MCF 10A (cell line): Measurements from ENCODE around the gene TNFRSF4. TPM values are rescaled to one million over a fixed set of nuclear protein-coding genes. Genes with fewer than 3 reads are reported as not detected.

Source experiments
- BruUV-seq: library from RNA; stranded (reverse); fragments of 400-500 nt; replicated peaks from 2 replicates; lab custom pipeline; 2021; lab: Mats Ljungman, UMichigan
- CTCF ChIA-PET: fragments of 300-600 bp; sonication (Branson Sonifier 250); formaldehyde crosslinking; extraction: SDS; loops from one replicate; lab custom pipeline; 2021; ENCODE audit warnings: antibody characterized with exemption, inconsistent platforms; lab: Yijun Ruan, JAX
- POLR2A ChIA-PET: fragments of 300-600, 350-650 bp; sonication (Branson Sonifier 250); formaldehyde crosslinking; extraction: SDS; loops from one replicate; lab custom pipeline; 2020; ENCODE audit warnings: antibody characterized with exemption, inconsistent platforms; lab: Yijun Ruan, JAX
- DNase-seq: peaks from one replicate; pipeline ENCODE4 v3.0.0-alpha.2; 2018; ENCODE audit not compliant: unreplicated experiment
- H3K27ac Mint-ChIP-seq: one replicate; pipeline ENCODE4 v1.8.0; 2022; ENCODE audit warnings: mild to moderate bottlenecking, low read depth, mixed read lengths; ENCODE audit not compliant: unreplicated experiment
- H3K27me3 Mint-ChIP-seq: one replicate; pipeline ENCODE4 v1.8.0; 2022; ENCODE audit warnings: mixed read lengths; ENCODE audit not compliant: insufficient read depth, unreplicated experiment
- H3K36me3 Mint-ChIP-seq: one replicate; pipeline ENCODE4 v1.8.0; 2022; ENCODE audit warnings: mild to moderate bottlenecking, moderate library complexity, mixed read lengths; ENCODE audit not compliant: insufficient read depth, unreplicated experiment
- H3K4me1 Mint-ChIP-seq: one replicate; pipeline ENCODE4 v1.8.0; 2022; ENCODE audit warnings: mixed read lengths; ENCODE audit not compliant: insufficient read depth, unreplicated experiment
- H3K4me3 Mint-ChIP-seq: one replicate; pipeline ENCODE4 v1.8.0; 2022; ENCODE audit warnings: mild to moderate bottlenecking, moderate library complexity, mixed read lengths; ENCODE audit not compliant: unreplicated experiment
- H3K9me3 Mint-ChIP-seq: one replicate; pipeline ENCODE4 v1.8.0; 2022; ENCODE audit warnings: mixed read lengths; ENCODE audit not compliant: unreplicated experiment
- CTCF ChIP-seq: fragments of 200-600 bp; IDR thresholded peaks from one replicate; pipeline ENCODE4 v1.8.0; 2022; ENCODE audit warnings: antibody characterized with exemption, mild to moderate bottlenecking; ENCODE audit not compliant: unreplicated experiment
- intact Hi-C: fragments of 100-400 bp; cut with micrococcal nuclease; formaldehyde crosslinking; loops from 2 replicates; pipeline ENCODE4 v1.14.1; 2022
- total RNA-seq: library from RNA; stranded (reverse); gene quantifications from 2 replicates; pipeline ENCODE4 v1.2.3, GENCODE V29; 2022

The TNFRSF4 gene
- total RNA-seq, 1 experiment from 2014 or later, result not detected

DNA sequence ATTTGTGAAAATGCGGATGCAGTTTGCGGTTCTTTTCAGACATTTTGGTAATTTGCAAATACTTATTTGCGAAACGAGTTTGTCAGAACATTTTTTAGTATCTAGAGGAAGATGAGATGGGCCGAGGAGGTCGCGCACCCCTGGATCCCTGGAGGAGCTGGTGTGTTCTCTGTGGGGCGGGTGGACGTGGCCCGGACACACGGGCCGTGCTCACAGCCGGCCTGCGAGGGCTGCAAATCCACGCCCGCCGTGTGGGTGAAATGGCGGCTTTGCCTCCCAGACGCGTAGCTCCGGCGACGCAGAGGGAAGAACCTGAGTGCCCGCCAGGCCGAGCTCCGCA is 49.6 kb downstream of the TNFRSF4 start:
- Mint-ChIP-seq H3K4me1 (no peaks in the 10 kb centered on the region), H3K27me3 (no peaks in the 10 kb centered on the region), H3K36me3 (no peaks in the 10 kb centered on the region), H3K9me3 (no peaks in the 10 kb centered on the region), H3K27ac (no peak overlapping the region), H3K4me3 (no peak overlapping the region)
- ChIA-PET CTCF (interaction anchor here (1.2 kb wide), 1 partner anchor 42 kb away, joined by 5 read pairs; no protein-coding TSS in a partner anchor), POLR2A (no interaction called here)
- no TSS peak for BruUV-seq
- no peak for TF ChIP-seq CTCF
- intact Hi-C loops, result no loop called here
- no peak for DNase-seq

- Mint-ChIP-seq H3K27me3 (no peaks in the 10 kb centered on the region), H3K27ac (no peak overlapping the region), H3K4me1 (no peaks in the 10 kb centered on the region), H3K4me3 (no peak overlapping the region), H3K9me3 (no peaks in the 10 kb centered on the region), H3K36me3 (no peaks in the 10 kb centered on the region)
- intact Hi-C loops, result no loop called here
- no TSS peak for BruUV-seq
- no peak for DNase-seq
- no peak for TF ChIP-seq CTCF
- CTCF ChIA-PET, result interaction anchor here (1.2 kb wide), 1 partner anchor 41 kb away, joined by 5 read pairs; no protein-coding TSS in a partner anchor
- POLR2A ChIA-PET, result no interaction called here
These were observed 50.3 kb downstream of the TNFRSF4 start for GRCh38 chr1:1163538-1164070.

GRCh38 chr1:1162597-1163537 is 51.1 kb downstream of the TNFRSF4 start:
- intact Hi-C loops, result no loop called here
- Mint-ChIP-seq H3K27ac (no peak overlapping the region), H3K27me3 (no peaks in the 10 kb centered on the region), H3K4me3 (no peak overlapping the region), H3K9me3 (no peaks in the 10 kb centered on the region), H3K36me3 (no peaks in the 10 kb centered on the region), H3K4me1 (no peaks in the 10 kb centered on the region)
- BruUV-seq, result no TSS peak
- DNase-seq, result peak; percentile 16
- no peak for TF ChIP-seq CTCF
- ChIA-PET CTCF (no interaction called here), POLR2A (no interaction called here)

DNA sequence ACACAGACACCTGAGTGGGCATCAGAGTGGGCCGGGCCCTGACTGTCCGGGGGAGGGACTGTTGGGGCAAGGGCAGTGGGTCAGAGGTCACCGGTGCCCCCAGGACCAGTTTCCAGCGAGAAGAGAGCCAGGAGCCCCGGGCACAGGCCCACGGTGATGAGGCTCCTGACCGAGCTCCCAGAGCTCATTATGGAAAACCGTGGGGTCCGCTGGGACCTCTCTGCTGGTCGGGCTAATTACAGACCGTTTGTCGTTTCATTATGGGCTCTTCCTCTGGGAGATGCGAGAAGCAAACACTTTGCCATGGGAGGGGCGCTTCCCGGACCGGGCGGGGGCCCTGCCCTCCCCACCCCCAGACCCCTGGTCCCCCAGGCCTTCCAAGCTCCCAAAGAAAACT is 52.3 kb downstream of the TNFRSF4 start:
- no peaks in the 10 kb centered on the region for H3K4me1 Mint-ChIP-seq
- CTCF ChIA-PET, result no interaction called here
- H3K27me3 Mint-ChIP-seq, result no peaks in the 10 kb centered on the region
- H3K4me3 Mint-ChIP-seq, result no peak overlapping the region
- intact Hi-C loops, result no loop called here
- POLR2A ChIA-PET, result no interaction called here
- no peak for DNase-seq
- no peaks in the 10 kb centered on the region for H3K9me3 Mint-ChIP-seq
- H3K27ac Mint-ChIP-seq, result no peak overlapping the region
- no TSS peak for BruUV-seq
- no peak for TF ChIP-seq CTCF
- H3K36me3 Mint-ChIP-seq, result no peaks in the 10 kb centered on the region
